Measurements from ENCODE around the gene PPP1R14C.
"Not testable (repeated sequence)": the region's sequence is repeated elsewhere in the genome, so short reads cannot be mapped to it uniquely, and the experiment has no call there.

The PPP1R14C gene

DNA sequence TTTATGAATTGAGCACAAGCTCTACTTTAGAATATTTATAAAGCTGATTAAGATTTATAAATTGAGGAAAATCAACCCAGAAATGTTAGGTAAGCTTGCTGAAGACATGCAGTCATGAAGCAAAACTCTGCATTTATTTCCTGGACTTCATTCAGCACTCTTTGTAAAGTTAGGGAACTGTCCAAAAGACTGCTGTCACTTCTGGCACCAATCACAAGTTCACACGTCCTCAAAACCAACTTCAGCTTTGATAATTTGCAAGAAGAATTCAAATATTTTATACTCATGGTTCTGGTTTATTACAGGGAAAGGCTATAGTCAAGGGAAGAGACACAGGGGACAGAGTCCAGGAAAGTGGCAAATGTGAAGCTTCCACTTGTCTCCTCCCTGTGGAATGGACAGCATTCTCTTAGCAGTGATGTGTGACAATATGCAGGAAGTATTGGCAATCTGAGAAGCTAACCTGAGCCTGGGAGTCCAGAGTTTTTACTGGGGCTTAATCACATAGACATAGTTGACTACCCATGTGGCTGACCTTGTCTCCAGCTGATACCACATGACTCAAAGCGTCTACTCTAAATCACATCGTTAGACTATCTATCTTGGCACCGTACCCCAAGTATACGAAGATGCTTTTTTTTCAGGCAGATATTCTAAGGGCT, 85.4 kb downstream of the PPP1R14C start:
- no peak for DNase-seq

DNA sequence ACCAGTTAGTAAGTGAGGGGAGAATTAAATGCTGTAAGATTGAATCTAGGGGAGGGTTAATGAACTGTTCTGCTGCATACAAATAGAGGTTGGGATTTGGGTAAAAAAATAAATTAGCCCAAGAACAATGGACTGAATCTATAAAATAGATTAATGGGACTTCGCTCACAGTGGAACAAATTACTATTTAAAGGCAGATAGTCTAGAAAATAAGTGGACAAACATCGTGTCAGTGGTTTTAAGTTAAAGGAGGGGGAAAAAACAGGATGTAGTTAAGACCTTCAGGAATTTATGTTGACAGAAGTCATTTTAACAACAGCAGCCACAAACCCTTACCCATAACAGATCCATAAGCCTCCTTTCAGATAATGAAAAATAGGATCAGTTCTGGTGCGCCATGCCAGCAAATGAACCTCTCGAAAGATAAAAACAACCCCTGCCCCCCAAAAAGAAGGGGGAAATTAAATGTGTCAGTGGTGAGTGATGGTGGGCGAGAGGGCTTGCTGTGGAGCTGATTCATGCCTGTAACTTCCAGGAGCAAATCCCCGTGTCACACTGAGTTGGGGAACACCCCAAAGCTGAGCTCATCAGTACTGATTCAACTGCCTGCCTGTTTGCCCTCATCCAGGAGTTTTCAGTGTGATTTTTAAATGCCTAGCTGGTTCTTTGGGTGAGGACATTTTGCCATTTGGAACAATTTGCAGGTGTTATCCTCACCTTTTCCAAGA, 86.8 kb downstream of the PPP1R14C start:
- DNase-seq: no peak

DNA sequence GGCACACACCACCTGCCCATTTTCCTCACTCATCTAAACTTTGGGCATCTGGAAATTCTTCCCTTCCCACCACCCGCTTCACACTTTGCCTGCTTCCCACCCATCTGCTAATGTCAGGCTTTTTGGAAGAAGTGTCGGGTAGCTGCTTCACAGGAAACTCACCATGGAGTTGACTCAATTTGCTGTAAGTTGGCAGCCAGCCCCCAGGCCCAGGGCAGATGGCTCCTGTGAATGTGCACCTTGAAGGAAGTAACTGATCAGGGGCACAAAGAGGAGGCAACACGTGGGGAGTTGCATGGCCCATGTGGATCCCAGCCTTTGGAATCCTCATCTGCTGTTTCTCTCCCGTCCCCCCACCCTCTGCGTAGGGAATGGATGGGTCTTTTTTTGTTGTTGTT, 87.3 kb downstream of the PPP1R14C start:
- no peak for DNase-seq

DNA sequence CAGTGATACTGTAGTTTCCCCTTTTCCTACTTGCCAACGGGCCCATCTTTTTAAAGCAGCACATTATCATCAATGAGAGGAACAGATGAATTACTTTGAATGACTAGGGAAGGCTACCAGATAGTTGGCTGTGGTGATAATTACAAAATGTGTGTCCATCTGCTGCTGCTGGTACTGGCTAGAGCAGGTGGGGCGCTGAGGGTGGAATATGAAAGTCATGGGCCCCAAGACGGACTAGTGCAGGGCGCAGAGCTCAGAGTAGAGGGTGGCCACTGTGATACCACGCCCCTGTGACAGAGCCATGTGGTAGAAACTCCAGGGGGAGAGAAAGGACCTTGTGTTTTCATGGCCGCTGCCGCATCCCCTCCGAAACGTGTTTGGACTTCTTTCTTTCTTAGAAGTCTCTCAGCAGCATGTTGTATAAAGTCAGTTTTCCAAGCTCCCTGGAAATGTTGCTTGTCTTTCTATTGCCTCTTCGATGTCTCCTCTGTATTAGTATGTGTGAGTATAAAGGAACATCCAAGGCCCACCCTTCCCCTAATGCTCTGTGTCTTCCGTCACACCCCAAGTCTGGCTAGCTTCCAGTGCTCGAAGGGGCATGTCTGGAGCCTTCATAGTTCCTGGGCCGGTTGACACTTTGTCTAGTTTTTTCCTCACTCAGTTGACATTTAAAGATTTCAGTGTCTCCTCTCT, 88.1 kb downstream of the PPP1R14C start:
- DNase-seq: no peak

DNA sequence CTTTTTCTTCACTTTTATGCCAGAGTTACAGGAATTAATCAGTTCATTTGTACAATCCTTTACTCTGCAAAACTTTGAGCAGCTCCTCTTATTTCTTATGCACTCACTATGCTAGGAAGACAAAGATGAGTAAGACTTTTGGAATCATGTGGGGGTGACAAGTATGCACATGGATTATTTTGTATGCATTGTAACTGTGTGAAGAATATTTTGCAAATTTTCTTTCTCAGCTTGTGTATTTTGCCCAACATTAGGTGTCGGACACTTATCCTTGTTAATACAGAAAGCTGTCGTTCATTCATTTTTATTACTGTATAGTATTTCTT, 88.6 kb downstream of the PPP1R14C start:
- no peak for DNase-seq

DNA sequence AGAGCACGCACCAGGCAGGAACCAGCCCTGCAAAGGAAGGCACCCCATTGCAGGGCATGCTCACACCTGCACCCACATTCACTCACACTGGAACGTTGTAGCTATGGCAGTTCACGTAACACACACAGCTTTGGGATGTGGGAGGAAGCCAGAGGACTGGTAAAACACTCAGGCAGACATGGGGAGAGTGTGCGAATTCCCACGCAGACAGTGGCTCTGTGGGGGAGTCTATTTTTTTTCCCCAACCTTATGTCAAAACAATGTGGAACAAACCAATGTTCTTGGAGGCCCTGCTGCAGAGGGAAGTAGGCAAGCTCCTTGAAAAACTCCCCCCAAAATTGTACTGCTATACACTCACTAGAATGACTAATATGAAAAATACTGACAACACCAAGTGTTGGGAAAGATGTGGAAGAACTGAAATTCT, 91.0 kb downstream of the PPP1R14C start:
- no peak for DNase-seq

DNA sequence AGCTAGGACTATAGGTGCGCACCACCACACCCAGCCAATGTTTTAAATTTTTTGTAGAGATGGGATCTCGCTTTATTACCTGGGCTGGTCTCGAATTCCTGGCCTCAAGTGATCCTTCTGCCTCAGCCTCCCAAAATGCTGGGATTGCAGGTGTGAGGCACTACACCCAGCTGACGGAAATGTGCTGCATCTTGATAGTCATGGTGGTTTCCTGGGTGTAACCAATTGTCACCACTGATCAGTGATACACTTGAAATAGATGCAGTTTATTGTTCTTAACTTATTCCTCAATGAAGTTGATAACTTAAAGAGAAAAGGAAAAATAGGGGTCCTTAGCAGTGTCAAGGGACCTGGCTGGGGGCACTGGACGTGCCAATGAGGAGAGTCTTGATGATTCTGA, 92.4 kb downstream of the PPP1R14C start:
- no peak for DNase-seq

DNA sequence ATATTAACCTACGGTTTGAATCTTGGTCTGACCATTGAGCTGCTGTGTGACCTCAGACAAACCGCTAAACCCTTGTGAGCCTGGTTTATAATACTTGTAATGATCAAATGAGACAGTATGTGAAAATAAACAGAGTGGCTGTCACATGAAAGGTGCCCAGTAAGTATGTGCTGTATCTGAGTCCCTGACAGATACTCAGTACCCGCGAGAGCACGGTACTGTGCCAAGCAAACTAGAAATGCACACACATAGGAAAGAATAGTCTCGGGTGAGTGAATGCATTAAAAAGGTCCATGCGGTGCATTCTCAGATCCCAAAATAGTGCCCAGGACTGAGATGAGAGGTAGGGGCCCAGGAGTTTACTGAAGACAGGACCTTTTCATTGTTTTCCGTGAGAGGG, 93.3 kb downstream of the PPP1R14C start:
- DNase-seq: no peak

DNA sequence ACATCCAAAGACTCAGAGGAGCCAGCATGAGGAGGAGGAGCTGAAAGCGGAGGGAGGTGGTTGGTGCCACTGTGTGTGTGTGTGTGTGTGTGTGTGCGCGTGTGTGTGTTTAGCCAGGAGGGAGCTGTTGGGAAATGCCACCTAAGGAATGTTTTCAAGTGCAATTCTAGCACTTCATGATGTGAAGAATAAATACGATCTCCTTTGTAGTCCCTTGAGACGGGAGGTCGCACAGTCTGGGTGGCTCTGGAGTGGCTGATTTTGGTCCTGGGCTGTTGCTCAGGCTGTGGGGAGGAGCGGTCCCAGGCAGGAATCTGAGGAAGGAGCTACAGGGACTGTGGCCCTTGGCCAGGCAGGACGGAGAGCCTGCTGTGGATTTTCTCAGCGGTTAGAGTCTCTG, 93.7 kb downstream of the PPP1R14C start:
- DNase-seq: no peak

DNA sequence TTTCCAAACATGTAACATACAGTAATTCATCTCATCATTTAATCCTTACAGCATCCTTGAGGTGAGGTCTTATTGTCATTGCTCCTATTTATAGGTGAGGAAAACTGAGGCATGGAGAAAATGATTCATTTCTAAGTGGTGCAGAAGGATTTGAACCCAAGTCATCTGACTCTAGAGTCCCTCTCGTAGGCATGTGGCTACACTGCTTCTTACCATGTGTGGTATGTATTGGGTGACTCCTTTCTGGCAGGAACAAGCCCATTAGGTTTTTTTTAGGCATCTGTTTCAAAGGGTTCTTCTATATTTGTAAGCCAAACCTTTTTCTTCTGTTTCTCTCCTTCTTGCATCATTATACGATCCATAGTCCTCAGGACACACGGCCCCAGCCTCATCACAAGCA, 94.8 kb downstream of the PPP1R14C start:
- DNase-seq: no peak

DNA sequence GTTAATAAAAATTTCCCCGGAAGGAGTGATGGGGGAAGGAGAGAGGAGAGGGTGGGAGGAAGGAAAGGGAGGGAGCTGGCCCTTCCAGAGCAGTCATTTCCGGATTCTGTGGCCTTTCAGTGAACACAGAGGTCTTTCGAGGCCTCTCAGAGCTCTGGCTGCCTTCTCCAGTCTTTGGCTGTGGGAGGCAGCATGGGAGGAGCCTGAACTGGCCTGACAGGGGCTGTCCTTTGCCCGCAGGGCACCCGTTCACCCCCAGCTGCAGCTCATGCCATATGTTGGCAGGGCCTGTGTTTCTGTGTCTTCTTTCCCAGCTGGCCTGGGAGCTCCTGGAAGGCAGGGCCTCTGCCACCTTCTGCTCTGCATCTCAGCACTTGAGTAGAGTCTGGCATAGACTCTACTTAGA, 95.5 kb downstream of the PPP1R14C start:
- no peak for DNase-seq

DNA sequence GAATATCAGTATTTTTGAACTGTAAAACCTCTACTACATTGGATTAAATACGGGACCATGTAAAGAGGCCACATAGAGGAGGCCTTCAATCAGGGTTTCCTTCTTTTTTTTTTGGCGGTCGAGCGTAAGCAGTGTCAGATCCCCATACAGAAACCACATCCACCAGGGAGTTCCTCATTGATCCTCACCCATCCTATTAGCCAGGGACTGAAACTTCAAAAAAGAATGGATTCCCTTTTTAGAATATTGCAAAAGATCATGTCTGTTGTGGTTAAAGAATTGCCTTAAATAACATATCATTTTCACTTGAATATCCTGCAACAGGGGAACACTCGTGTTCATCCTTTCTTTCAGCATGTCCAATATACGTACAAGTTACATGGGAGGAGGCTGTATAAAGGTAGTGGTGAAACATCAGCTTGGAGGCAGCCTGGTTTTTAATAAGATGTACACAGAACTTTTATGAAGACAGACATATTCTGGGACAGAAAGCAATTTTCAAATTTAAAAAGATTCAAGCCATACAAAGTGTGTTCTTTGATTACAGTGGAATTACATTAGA, 96.1 kb downstream of the PPP1R14C start:
- DNase-seq: no peak

DNA sequence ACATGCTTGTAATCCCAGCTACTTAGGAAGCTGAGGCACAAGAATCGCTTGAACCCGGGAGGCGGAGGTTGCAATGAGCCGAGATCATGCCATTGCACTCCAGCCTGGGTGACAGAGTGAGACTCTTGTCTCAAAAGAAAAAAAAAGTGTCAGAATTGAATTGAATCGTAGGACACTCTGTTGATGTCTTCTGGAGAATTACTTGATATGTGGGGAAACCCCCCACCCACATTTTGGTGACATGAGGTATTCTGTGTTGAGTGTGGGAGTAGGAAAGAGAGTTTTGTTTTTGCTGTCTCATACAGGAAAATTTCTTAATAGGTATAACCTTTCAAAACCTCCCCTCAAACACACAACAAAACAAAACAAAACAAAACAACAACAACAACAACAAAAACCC, 98.9 kb downstream of the PPP1R14C start:
- not testable (repeated sequence) for DNase-seq

DNA sequence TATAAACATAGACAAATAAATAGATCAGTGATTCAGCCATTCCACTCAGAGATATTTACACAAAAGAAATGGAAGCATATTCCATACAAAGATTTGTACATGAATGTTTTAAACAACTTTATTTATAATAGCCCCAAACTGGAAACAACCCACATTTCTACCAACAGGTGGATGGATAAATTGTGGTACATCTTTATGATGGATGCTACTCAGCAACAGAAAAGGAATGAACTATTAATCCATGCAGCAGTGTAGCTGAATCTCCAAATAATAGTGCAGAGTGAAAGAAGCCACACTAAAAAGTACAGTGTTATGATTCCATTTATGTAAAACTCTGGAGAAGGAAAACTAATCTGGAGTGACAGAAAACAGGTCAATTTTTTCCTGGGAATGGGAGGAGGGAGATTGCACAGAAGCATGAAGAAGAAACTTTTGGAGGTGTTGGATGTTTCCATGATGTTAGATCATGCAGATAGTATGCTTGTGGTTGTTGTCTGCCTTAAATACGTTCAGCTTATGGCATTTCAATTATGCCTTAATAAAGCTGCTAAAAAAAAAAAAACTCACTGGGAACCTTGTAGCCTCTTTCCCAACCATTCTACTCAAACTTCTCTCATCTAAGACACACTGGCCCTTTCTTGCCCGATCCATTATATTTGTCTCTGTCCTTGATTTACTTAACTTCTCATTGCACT, 100.9 kb downstream of the PPP1R14C start:
- no peak for DNase-seq

DNA sequence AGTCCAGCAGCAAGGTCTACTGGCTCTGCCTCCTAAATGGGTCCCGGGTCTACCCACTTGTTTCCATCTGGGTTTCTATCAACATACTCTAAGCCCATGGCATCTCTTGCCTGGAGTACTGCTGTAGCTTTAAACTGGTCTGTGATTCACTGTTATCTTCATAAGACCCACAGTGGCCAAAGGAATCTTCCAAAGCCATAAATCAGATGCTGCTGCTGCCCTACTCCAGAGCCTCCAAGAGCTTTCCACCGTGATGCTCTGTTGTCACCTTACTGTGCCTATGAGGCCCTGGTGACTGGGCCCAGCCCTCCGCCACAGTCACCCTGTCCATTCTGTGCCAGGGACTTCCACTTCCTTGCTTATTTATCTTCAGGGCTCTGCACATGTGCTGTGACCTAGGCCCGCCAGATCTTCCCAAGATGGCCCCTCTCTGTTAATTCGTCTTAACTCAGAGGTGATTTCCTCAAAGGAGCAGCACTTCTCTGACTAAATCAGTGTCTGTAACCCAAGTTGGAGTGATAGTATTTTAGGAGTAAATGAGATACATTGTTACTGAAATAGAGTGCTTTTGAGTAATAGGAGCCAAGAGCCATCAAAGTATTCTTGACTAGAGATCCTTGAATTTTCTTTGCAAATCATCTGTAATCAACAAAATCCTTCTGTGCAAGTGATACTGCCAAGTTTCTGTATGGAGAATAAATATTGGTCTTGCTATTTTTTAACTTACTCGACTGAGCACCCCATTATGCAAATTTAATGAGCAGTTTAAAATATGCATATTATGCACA, 102.5 kb downstream of the PPP1R14C start:
- DNase-seq: no peak

DNA sequence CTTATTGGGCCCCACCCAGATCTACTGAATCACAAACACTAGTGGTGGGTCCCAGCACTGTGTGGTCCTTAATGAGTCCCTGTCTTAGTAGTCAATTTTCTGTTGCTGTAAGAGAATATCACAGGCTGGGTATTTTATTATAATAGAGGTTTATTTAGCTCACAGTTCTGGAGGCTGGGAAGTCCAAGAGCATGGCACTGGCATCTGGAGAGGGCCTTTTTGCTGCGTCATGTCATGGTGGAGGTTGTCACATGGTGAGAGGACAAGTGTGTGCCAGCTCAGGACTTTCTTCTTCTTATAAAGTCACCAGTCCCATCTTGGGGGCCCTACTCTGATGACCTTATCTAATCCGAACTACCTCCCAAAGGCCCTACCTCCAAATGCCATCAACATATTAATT, 105.0 kb downstream of the PPP1R14C start:
- no peak for DNase-seq

DNA sequence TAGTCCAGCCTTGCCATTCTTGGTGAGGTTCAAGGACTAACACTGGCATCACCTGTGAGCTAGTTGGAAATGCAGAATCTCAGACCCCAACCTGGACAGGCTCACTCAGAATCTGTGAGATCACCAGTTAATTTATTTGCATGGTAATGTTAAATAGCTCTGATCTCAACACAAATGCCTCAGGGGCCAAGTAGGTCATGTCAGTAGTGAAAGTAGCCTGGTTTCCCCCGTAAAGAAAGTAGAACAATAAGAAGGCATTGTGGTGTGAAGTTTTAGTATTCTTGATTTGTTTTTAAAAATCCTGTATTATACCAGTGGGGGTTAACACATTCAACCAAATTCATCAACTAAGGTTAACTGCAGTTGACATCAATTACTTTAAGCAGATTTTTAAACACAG, 105.5 kb downstream of the PPP1R14C start:
- no peak for DNase-seq

DNA sequence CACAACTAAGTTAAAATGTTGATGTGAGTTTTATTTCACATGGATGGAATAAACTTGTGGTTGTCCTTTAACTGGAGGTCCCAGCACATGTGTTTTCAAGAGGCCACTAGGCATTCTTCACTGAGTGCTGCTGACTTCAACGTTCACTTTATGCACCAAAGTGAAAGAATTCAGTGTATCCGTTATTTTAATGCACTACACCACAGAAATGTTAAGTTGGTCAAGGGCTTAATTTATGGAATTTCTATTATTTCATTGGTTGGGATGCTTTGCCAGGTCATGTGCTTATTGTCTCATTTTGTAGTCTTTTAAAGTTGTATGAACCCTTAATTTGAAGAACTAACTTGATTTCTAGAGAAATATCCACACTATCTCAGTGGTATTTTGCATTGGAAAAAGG, 106.4 kb downstream of the PPP1R14C start:
- DNase-seq: no peak

DNA sequence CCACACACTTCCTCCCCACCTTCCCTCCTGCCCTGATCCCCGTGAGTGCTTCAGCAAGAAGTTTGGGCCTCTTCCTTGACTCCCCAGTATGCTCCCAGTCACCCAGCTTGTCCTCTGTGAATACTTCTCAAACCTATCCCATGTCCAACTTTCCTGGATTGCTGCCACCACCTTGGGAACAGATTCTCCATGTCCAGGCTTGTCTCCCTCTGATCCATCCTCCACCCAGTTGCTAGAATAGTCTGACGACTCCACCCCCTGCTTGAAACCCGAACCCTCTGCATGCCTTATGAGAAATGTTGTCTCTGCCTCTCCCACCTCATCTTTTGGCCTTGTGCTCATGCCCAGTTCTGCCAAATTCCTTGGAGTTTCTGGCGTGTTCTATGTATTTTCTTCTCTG, 108.0 kb downstream of the PPP1R14C start:
- no peak for DNase-seq

DNA sequence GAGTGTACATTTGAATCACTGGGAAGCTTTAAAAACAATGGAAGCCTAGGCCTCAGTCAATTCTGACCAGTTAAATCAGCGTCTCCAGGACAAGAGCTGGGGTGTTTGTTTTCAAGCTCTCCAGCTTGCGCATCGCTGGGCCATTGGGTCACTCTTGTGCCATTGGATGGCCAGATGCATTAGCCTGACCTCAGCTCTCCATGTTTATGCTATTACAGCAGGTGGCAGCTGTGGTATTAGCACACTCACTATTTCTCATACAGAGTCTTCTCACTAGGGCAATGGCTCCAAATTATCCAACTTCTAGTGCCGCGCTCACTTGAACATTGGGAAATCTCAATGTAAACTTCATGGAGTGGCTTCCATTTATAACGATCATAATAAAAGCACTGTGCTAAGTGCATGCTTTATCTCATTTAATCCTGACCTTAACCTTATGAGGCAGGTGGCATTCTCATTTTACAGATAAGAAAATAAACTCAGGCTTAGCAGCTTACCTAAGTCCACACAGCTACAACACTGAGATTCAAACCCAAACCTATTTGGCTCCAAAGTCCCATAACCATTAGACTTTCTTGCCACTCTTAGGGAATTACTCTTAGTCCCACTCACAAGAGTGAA, 108.8 kb downstream of the PPP1R14C start:
- DNase-seq: no peak

DNA sequence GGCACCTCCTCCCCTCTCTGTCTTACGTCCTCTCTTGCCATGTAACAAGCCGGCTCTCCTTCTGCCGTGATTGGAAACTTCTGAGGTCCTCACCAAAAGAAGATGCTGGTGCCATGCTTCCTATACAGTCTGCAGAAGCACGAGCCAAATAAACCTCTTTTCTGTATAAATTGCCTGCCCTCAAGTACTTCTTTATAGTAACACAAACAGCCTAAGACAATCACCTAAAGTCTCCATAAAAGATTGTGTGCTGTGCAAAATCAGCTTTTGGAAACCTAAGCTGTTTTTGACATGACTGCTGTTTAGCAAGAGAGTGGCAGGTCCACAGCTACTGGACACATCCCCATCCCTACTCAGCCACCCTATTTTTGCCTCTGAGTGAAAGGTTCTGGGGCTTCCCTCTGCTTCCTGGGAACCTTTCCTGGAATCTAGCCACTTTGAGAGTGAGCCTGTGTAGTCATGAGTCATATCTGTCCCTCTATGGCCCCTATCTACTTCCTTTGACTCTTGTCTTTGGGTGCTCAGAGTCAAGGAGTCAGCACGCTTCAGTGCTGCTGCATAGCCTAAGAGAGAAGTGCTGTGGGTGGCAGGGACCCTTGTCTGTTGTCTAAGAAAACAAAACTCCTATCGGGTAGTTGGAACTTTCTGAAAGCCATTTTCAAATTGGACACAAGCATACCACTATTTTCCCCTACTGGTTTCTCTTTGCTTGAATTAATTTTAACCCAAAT, 110.0 kb downstream of the PPP1R14C start:
- DNase-seq: no peak
